Measurements from ENCODE around the gene COX8C.

COX8C gene

GRCh38 chr14:93346926-93347721 lies at the start of gene COX8C:
TSS of gene COX8C (plus strand) at chr14:93347182. CDS start at chr14:93347269, 87 bp downstream.
- no peak within 1 kb of the TSS for H3K4me3 ChIP-seq (ENCODE audit: low read length)
- no peak for TF ChIP-seq CTCF (conservative IDR thresholded peaks at IDR 0.05; ENCODE audit: low read depth, low read length)
- DNase-seq (ENCODE audit: low read depth), result no peak

GRCh38 chr14:93299416-93299815 lies 47.6 kb upstream of the COX8C start:
- no peak overlapping the region for H3K4me3 ChIP-seq (ENCODE audit: low read length)
- TF ChIP-seq CTCF (conservative IDR thresholded peaks at IDR 0.05; ENCODE audit: low read depth, low read length), result no peak
- DNase-seq (ENCODE audit: low read depth), result no peak

DNA sequence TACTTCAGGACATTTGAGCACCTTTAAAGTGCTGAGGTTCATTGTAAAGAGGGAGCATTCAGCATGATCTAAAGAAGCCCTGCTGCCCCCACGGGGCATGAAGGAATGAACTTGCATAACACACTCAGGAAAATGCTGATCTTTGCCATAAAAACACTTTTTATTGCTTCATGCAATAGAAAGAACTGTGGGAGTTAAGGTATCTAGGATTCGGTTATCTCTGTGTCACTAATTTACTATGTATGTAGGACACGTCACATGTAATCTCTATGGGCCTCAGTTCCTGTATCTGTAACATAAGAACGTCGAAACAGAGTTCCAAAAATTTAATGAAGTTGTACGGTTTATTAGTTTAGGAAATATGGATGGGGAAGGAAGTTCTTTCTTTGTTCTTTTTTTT lies 47.1 kb upstream of the COX8C start:
- no peak for DNase-seq (ENCODE audit: low read depth)
- TF ChIP-seq CTCF (conservative IDR thresholded peaks at IDR 0.05; ENCODE audit: low read depth, low read length), result no peak
- no peak overlapping the region for H3K4me3 ChIP-seq (ENCODE audit: low read length)

DNA sequence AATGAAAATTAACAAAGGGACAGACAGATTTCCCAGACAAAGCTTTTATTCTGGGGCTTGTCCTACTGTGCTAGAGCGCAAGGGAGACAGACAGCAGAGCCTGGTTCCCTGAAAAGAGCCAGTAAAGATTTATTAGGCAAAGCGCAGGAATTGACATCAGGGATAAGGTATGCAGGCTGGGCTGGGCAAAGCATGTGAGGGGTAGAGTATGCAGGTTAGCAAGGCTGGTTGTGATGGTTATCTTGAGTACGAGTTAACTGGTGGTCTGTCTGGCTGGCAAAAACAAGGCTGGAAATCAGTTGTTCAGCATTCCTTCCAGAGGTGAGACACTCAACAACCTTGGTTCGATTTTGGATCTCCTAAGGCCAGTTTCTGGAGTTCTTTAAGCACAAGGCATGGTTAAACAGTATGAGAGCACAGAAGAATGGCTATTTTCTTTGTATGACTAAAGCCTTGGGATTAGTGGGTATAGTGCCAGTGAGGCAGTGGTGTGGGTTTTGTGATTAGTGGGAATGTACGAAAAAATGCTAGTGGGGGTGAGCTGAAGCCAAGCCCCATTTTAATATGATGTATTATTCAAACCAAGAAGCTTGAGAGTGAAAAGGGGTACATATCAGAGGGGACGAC lies 45.0 kb upstream of the COX8C start:
- peak; percentile 88 for DNase-seq (ENCODE audit: low read depth)
- no peak for TF ChIP-seq CTCF (conservative IDR thresholded peaks at IDR 0.05; ENCODE audit: low read depth, low read length)
- peak overlapping the region; percentile 20 for H3K4me3 ChIP-seq (ENCODE audit: low read length)

DNA sequence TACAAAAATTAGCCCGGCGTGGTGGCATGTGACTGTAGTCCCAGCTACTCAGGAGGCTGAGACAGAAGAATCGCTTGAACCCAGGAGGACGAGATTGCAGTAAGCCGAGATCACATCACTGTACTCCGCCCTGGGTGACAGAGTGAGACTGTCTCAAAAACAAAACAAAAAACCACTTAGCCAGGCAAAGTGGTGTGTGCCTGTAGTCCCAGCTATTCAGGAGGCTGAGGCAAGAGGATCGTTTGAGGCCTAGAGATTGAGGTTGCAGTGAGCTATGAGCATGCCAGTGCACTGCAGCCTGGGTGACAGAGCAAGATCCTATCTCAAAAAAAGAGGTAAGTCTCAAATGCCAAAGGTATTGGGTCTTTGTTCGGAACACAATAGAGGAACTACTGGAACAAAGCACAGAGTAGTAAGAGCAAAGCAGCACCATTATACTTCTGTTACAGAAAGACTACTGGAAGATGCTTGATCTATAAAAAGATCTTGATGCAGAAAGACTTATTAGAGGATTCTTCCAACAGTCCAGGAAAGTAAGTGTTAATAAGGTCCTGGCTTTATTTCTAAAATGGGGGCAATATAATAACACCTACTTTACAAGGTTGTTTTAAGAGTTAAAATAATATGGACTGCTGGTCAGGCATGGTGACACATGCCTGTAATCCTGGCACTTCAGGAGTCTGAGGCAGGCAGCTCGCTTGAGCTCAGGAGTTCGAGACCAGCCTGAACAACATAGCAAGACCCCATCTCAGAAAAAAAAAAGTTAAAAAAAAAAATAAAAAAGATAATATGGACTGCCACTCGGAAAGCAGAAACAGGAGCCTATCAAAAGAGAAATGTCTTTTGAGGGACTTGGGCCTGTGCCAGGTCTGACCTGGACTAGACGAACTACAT lies 44.0 kb upstream of the COX8C start:
- no peak for DNase-seq (ENCODE audit: low read depth)
- TF ChIP-seq CTCF (conservative IDR thresholded peaks at IDR 0.05; ENCODE audit: low read depth, low read length), result no peak

DNA sequence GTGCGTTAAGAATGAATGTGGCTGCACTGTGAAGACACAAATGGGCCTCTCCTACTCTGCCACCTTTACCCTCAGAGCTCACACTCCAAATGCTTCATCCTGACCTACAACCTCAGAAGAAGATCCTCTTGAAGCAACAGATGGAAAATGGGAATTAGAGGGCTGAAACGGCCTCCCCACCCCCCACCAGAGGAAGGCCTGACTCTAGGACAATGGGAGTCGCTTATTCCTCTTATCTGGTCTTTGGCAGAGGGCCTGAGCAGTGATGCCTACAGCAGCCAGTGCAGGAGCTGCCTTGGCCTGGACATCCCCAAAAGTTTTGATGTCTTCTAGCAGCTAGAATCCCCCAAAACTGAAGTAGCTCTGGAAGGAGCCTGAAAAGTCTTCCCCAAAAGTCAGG lies 43.3 kb upstream of the COX8C start:
- no peak for TF ChIP-seq CTCF (conservative IDR thresholded peaks at IDR 0.05; ENCODE audit: low read depth, low read length)
- DNase-seq (ENCODE audit: low read depth), result no peak
- no peak overlapping the region for H3K4me3 ChIP-seq (ENCODE audit: low read length)

More for the DNA sequence above, 44.0 kb upstream of the COX8C start:
- no peak overlapping the region for H3K4me3 ChIP-seq (ENCODE audit: low read length)

Data from retinal pigment epithelial cell (primary cell).